Measurements from ENCODE around the gene SLC27A3. TPM values are rescaled to one million over a fixed set of nuclear protein-coding genes. Genes with fewer than 3 reads are reported as not detected.
"Not testable (repeated sequence)": the region's sequence is repeated elsewhere in the genome, so short reads cannot be mapped to it uniquely, and the experiment has no call there.

Gene SLC27A3
- polyA plus RNA-seq, 5 donors = 33.3 to 47.9 (median 41.6) TPM

DNA sequence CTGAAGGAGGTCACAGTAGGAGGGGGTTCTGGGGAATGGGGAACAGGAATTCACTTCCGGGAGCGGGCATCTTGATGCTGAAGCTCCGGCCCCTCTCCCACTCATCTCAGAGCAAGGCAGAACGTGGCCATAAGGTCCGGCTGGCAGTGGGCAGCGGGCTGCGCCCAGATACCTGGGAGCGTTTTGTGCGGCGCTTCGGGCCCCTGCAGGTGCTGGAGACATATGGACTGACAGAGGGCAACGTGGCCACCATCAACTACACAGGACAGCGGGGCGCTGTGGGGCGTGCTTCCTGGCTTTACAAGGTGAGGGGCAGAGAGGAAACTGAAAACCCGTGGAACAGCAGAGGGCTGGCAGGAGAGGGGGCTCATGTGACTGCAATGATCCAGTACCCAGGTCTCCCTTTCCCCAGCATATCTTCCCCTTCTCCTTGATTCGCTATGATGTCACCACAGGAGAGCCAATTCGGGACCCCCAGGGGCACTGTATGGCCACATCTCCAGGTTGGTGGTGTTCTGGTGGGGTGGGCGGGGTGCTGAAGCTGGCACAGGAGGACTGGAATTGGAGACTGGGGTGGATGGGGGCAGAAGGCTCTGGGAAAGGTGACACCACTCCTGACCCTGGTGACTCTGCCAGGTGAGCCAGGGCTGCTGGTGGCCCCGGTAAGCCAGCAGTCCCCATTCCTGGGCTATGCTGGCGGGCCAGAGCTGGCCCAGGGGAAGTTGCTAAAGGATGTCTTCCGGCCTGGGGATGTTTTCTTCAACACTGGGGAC is 3.0 kb downstream of the SLC27A3 start:
- no peak for DNase-seq

DNA sequence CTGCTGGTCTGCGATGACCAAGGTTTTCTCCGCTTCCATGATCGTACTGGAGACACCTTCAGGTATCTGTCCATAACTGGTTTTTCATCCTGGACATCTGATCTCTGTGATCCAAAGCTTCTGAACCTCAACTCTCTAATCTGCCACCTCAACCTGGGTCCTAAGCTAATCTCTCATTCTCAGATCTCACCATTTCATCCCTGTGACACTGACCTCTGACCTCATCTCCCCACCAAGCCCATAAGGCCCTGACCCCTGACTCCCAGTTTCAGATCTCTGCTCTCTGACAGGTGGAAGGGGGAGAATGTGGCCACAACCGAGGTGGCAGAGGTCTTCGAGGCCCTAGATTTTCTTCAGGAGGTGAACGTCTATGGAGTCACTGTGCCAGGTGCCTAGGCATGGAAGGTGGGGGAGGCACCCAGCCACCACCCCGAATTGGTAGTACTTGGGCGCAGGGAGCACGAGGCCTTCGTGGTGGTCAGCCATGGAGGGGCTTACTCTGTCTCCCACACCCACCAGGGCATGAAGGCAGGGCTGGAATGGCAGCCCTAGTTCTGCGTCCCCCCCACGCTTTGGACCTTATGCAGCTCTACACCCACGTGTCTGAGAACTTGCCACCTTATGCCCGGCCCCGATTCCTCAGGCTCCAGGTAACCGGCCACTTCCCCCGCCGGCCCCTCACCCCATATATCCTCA is 3.8 kb downstream of the SLC27A3 start:
- DNase-seq = no peak

DNA sequence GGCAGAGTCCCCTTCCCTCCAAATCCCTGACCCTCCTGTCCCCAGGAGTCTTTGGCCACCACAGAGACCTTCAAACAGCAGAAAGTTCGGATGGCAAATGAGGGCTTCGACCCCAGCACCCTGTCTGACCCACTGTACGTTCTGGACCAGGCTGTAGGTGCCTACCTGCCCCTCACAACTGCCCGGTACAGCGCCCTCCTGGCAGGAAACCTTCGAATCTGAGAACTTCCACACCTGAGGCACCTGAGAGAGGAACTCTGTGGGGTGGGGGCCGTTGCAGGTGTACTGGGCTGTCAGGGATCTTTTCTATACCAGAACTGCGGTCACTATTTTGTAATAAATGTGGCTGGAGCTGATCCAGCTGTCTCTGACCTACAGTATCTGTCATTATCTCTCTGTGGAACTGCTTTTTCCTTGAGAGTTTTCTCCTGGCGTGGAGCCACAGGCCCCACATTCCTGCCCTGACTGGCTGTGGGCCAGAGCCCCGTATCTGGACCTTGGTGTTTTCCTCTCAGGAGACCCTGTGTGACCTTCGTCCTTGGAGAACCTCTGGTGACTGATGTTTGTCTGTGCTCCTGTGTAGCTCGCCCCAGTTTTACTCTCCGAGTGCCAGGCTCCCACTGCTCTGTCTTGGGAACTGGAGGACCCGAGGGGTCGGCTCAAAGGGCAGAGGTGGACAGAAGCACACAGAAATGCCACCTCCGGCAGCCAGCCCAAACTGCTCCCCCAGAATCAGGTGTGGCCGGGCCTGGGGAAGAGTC is 4.8 kb downstream of the SLC27A3 start:
- DNase-seq = no peak

DNA sequence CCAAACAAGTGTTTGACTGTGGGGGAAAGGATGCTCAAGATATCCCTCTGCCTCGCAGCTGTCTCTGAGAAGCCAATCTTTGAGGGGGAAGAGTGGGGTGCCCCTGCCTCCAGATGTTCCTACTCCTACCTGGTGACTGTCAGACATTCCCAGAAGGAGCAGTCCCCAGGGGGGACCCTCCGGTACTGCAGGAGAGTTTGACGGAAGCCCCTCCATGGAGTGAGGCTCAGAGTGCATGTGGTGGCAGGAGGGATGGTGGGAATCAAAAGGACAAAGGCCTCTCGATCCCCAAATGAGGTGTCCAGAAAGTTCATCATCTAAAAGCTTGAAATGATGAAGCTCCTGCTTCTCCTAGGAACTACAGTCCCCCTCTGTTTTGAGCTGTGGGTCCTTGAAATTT is 5.3 kb downstream of the SLC27A3 start:
- DNase-seq = no peak

DNA sequence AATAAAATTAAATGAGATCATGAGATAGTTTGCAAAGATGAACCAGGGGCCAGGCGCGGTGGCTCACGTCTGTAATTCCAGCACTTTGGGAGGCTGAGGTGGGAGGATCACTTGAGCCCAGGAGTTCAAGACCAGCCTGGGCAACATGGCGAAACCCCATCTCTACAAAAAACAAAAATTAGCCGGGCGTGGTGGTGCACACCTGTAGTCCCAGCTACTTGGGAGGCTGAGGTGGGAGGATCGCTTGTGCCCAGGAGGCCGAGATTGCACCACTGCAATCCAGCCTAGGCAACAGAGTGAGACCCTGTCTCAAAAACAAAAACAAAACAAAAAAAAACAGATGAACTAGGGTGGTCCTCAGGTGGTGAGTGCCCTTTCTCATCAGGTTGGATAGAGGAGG is 7.4 kb downstream of the SLC27A3 start:
- not testable (repeated sequence) for DNase-seq

DNA sequence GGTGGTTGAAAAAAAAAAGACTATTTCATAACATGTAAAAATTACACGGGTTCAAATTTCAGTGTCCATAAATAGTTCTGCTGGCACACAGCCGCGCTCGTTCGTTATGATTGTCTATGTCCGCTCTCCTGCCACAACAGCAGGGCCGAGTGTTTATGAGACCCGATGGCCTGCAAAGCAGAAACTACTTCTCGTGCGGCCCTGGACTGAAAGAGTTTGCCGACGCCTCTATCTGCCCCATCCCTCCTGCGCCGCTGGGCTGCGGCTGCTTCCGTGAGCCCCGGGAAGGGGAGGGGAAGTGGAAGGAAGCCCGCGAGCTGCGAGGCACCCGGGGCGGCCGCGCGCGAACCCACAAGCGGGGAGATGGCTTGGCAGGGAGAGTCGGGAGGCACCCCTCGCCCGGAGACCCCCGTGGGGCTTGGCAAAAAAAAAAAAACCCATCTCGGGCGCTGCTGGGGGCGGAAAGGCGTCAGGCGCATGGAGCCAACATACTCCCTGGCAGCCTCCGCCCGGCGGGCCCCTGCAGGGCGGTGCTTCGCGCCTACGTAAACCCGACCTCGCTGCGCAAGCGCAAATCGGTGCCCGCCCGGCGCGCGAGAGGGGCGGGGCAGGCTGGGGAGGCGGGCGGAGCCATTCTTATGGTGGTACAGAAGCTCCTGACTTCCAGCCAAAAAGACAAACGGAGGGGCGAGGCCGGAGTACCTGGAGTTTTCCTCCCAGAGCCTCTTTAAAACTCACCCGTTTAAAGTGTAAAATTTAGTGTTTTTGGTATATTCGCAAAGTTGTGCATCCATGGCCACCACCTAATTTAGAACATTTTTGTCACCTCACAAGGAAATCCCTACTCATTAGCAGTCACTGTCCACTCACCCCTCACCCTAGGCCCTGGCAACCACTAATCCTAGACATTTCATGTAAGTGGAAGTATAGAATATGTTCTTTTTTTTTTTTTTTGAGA is 8.3 kb downstream of the SLC27A3 start:
- peak; percentile 95 for DNase-seq

DNA sequence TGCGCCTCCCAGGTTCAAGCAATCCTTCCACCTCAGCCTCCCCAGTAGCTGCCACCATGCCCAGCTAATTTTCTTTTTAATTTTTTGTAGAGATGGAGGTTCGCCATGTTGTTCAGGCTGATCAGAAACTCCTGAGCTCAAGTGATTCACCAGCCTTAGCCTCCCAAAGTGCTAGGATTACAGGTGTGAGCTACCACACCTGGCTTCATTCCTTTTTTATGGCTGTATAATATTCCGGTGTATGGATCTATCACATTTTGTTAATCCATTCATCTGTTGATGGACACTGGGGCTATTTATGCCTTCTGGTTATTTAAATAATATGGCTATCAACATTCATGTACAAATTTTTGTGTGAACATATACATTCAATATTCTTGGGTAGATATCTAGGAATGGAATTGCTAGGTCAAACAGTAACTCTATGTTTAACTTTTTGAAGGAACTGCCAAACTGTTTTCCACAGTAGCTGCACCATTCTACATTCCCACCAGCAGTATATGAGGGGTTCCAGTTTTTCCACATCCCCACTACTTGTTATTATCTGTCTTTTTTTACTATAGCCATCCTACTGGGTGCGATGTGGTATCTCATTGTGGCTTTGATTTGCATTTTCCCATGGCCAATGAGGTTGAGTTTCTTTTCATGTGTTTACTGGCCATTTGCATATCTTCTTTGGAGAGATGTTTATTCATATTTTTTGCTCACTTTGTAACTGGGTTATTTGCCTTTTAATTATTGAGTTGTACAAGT is 11.0 kb downstream of the SLC27A3 start:
- no peak for DNase-seq

DNA sequence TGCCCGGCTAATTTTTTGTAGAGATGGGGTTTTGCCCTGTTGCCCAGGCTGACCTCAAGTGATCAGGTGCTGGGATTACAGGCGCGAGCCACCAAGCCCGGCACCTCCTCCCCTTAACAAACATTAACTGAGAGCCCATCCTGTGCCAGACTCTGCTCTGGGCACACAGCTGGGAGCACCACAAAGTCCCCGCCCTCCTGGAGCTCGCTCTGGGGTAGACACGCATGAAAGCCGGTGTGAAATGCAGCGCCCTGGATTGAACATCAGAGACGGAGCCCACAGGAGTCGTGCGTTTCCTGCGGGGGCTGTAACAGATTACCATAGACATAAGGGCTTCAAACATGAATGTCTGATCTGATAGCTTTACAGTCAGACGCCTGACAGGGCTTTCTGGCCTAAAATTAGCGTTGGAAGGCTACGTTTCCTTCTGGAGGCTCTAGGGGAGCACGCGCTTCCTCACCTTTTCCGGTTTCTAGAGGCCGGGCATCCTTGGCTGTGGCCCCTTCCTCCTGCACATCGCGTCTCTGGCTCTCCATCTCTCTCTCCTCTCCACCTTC is 14.3 kb downstream of the SLC27A3 start:
- no peak for DNase-seq

DNA sequence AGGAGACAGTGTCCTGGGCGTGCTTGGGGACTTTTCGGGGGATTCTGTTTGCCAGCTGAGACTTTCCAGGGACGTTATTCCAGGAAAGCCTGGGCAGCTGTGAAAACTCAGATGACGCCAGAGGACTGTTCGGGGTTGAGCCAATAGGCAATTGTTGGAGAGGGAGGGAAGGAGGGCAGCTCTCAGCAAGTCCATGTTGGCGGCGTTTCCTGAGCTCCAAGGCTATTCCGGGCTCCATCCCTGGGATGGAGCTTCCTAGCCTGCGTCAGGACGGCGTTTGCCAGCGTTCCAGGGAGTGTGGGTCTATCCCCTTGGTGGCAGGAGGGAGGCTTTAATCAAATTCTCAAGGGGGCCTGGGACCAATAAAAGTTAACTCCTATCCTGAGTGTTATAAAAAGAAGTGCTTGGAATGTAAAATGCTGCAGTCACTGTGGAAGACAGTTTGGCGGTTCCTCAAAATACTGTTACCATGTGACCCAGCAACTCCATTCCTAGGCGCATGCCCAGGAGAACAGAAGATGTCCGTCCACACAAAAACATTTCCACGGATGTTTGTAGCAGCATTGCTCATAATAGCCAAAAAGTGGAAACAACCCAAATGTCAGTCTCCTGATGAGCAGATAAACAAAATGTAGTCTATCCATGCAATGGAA is 15.2 kb downstream of the SLC27A3 start:
- DNase-seq = peak; percentile 94 to 97

DNA sequence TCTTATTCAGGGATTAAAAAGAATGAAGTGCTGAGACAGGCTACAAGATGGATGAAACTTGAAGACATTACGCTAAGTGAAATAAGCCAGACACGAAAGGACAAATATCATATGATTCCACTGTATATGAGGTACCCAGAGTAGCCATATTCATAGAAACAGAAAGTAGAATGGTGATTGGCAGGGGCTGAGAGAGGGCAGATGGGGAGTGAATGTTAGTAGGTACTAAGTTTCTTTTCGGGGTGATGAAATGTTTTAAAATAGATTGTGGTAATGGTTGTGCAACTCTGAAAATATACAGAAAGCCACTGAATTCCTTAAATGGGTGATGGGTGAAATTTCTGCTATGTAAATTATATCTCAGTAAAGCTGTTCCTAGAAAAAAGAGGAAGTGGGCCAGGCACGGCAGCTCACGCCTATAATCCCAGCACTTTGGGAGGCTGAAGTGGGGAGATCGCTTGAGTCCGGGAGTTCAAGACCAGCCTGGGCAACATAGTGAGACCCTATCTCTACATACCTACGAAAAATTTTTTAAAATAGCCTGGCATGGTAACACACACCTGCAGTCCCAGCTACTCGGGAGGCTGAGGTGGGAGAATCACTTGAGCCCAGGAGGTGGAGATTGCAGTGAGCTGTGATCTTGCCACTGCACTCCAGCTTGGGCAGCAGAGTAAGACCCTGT is 15.9 kb downstream of the SLC27A3 start:
- no peak for DNase-seq

DNA sequence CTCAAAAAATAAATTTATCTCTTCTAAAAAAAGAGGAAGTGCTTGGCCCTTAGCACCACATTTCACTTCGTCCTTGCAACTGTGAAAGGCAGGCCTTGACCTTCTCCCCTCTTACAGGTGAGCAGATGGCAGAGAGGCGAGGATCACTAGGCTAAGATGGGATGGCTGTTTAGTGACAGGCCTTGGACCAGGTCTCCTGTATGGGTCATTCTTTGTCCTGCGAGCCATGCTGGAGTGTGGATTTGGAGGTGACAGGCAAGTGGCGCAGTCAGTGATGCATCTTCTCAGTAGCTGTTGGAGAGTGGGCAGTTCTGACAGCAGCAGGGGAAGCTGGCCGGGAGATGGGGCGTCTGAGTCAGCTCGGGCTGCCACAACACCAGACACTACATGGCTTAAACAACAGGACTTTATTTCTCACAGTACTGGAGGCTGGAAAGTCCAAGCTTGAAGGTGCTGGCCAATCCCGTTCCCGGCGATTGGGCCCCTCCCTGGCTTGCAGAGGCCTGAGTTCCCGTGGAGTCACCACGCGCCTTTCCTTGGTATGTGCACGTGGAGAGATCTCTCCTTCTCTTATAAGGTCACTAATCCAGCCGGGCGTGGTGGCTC is 16.5 kb downstream of the SLC27A3 start:
- no peak for DNase-seq

DNA sequence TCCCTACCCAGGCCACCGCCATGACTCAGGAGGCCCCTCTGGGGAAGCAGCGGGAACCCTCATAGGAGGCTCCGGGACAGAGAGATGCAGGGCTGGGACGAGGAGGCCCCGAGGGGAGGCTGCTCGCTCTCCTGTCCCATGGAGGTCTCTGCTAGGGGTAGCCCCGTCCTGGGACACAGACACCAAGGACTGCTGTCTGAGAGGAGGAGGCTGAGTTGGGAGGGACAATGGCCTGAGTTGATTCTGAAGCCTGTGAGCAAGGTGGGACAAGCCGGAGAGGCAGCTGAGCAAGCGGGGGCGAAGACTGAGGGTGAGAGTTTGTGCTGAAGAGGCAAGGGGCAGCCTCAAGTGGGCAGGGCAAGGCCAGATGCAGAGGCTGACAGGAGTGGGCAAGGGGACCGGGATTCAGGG is 17.4 kb downstream of the SLC27A3 start:
- no peak for DNase-seq

DNA sequence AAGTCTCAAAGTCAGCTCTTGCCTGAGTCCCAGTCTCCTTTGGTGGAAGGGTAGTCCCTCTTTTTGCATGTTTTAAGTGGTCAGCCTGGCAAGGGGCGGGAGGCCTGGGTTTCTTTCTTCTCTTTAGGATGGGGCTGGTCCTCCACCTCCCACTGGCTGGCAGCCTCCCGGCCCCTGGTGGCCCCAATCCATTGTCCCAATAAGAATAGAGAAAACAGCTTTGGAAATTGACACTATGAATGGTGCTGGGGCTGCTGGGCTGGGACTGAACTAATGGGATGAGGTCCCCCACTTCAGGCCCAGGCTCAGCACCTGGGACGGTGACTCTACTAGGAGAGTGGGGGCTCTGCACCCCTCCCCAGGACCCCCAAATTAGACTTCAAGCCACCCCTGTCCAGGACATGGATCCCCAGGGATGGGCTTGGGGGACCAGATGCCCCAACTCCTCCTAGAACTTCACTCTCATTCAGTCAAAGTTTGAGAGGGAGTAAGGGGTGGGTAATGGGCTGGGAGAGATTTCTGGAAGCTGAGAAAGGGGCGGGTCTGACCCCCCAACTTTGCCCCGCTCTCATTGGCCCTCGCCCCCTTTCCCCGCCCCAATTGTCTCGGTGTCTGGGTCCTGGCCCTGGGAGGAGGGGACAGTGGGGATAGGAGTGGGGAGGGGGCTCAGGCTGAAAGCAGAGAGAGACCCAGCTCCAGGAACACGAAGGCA is 18.2 kb downstream of the SLC27A3 start:
- no peak for DNase-seq

DNA sequence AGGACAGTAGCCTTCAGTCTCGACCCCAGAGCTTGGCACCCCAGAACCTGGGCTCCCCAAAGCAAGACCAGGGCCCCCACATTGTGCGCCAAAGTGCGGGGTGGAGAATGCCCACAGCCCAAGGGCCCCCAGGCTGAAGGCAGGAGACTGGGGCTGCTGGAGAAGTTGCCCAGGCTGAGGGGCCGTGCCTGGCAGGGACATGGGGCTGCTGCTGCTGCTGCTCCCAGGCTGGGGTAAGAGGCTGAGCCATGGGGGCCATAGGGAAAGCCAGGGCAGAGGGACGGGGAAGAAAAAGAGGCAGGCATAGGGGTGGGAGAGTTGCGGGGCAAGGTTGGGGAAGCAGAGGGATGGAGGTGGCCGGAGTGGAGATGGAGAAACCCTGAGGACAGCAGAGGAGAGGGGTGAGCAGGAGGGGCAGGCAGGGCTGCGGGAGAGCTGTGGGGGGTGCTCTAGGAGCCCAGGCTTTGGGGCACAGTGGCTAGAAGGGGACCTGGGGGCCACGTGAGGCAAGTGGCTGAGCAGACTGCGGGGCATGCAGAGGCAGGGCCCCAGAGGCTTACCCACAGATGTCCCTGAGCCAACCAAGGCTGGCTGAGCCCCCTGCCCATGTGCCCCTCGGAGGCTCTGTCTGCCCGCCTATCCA is 18.9 kb downstream of the SLC27A3 start:
- no peak for DNase-seq

DNA sequence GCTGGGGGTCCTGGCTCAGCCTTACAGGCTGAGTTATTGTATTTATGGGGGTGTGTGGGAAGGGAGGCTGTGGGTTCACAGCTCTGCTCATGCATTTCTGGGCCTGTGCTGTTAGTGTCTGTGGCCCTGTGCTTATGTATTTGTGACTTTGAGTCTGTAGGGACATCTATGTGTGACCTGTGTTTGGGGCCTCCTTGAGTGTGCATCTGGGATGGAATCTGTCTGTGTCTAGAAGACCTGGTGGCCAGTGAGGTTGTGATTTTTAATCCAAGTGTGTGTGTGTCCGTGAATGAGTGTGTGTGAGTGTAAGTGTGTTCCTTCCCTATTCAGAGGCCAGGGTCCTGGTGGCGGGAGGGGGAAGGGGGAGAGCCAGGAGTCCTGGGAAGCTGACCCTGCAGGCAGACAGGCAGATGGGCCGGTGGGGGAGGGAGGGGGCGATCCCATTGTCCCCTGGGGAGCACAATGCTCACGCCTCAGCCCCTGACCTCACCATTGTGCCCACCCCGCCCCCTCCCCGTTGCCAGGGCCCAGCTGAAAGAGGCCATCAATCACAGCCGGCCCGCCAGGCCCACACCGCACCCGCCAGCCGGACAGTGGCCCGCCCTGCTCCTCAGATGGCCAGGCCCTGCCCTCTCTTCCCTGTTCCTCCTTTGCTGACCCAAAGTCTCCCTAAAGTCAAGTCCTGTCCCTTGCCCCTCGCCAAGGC is 19.6 kb downstream of the SLC27A3 start:
- no peak for DNase-seq

DNA sequence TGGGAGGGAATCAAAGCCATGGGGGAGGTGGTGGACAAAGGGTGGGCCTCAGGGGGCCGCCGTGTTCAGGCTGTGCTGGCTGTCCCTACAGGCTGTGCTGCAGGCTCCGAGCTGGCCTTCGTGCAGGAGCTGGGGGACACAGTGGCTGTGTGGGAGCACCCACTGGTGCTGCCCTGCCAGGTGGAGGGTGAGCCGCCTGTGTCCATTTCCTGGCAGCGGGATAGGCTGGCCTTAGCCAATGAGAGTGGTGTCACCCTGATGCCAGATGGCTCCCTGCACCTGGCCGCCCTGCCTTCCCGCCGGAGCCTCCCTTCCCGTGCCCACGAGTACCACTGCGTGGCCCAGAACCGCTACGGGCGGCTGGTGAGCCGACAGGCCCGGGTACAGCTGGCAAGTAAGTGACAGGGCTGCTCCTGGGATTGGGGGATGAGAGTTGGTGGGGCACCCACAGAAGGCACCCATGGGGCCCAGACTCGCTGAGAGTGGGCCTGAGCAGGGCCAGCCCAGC is 20.2 kb downstream of the SLC27A3 start:
- DNase-seq = no peak

All from right lung (tissue), 5 donors.